Pulmonary artery endothelial cell (primary cell): ENCODE data around the gene CLN5. TPM values are rescaled to one million over a fixed set of nuclear protein-coding genes. Genes with fewer than 3 reads are reported as not detected.
"Not testable (repeated sequence)": the region's sequence is repeated elsewhere in the genome, so short reads cannot be mapped to it uniquely, and the experiment has no call there.

Experiments
- DNase-seq: peaks from one replicate; pipeline ENCODE4 v3.0.0-alpha.2; 2011; ENCODE audit warnings: low read depth, low spot score
- total RNA-seq: library from RNA; depleted of rRNA; stranded (reverse); fragments of >200 nt; gene quantifications from 2 replicates; pipeline ENCODE4 v1.2.3, GENCODE V29; 2014

CLN5 gene
- total RNA-seq, 1 donor from 2014 or later, result 27.1 TPM

DNA sequence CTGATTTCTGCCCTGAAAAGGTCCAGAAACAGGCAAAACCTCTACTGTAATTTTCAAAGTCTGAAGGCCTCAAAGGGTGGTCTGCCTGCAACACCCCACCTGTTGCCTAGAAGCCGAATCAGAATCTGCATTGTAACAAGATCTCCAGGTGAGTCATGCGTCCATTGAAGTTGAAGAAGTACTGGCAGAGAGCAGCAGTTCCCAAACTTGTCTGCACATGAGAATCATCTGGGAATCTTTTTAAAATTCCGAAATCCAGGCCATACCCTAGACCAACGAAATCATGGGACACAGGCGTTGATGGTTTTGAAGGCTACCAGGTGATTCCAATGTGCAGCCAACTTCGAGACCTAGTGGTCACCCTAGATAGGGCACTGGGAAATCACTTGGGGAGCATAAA is 16.0 kb upstream of the CLN5 start:
- DNase-seq, result no peak

DNA sequence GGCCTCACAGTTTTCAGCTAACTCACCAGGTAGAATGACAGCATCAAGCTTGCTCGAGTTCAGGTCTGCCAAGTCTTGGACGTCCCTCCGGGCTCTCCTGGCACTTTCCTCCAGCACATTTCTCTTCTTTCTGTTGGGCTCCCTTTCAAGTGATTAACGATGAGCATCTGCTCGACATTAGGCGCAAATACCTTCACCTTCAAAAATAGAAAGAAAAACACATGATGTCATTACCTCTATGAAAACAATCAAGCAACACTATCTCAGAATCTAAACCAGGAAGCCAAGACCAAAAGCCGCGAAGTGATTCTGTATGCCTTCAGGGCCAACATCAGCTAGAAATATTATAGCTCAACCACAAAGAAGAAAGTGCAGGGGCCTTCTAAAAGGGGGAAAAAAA is 15.4 kb upstream of the CLN5 start:
- no peak for DNase-seq

DNA sequence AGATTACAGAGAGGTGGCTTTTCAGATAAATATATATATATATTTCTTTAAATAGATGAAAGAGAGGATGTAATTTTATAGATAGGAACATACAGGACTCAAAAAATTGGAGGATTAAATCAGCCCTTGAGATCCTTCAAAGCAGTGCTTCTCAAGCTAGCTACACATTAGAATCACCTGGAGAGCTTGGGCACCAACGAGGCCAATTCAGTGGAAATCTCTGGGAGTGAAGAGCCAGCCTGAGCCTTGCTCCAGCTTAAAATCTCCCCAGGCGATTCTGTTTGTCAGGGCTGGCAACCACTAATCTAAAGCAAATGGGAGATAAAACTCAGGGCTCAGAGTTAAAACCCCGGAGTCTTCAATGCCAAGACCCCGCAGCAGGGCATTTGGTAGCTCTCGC is 15.0 kb upstream of the CLN5 start:
- no peak for DNase-seq

DNA sequence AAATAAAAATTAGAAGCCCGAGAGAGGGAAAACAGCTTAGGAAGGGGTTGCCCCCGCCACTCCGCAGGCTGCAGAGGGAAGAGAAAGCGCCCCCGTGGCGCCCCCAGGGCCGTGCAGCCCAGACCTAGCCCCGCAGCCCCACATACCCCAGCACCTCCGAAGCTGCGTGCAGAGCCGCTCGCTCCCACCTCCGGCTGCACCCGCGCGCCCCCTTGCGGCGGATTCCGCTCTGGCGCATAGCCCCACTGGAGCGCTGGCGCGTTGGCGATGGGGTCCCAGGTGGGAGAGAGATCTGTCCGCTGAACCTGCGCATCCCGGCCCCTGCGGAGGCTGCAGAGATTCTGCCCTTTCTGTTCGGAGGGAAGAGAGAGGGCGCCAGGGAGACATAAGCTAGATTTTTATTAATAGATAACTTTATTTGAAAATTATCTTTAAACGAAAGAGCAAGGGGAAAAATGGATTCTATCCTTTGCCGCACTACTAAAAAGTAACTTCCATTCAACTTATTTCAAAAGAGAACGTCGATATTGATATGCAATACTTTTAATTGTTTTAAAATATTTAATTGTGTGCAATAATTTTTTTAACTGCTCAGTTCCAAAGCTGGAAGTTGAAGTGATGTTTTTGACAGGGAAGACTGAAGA is 11.7 kb upstream of the CLN5 start:
- no peak for DNase-seq

DNA sequence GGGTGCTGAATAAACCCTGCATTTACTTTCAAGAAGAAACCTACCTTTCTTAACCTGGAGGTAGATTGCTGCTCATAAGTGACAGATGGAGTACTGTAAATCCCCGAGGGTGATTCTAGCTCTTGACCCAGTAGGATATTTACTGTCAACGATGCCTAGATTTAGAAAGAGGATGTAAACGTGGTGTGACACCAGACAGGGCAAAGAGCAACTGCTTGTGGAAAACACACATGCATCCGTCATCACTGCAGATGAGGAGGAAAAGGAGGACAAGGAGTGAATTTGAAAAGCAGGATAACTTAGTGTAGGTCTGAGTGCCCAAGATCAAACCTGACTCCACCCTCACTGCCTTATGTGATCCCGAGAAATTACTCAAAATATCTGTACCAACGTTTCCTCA is 9.8 kb upstream of the CLN5 start:
- DNase-seq, result no peak

DNA sequence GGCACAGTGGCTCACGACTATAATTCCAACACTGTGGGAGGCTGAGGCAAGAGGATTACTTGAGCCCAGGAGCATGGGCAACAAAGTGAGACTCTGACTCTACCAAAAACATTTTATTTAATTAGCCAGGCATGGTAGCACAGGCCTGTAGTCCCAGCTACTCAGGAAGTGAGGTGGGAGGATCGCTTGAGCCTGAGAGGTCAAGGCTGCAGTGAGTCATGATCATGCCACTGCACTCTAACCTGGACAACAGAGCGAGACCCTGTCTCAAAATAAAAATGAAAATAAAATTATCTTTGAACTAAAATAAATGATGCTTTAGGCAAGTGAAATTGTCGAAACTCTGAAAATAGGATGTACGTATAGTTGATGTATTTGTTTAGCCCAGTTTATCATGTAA is 8.2 kb upstream of the CLN5 start:
- DNase-seq, result no peak

DNA sequence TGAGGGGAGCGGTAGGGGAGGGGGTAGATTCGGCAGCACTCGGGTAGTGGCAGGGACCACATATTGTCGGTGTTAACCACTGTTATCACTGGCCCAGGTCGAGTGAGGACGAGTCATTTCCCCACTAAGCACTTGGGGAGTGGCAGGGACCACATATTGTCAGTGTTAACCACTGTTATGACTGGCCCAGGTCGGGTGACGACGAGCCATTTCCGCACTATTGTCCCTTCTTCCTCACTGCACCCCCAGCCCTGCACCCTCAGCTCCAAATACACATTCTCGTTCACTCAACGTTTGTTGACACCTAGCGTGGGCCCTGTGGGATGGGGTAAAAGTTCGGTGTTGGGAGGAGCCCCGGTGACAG is 467 bp upstream of the CLN5 start:
- DNase-seq, result no peak

DNA sequence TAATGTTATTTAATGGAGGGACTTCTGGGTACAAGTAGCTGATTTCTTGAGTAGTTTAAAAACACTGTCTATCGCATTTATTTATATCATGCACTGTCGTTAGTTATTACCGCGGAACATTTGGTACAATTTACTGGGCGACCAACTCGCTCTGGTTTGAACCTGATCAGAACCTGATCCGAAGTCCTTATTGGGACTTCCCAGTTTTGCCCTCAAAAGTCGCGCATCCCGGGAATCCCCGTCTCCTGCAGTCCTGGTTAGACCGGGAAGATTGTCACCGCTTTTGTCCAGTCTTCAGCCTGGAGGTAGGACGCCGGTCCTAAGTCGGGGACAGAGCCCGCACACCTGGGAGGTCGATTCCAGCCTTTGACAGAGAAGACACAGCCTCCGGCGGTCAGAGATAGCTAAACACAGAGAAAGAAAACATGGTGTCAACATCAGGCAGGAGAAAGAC is 694 bp downstream of the CLN5 start:
- DNase-seq, result no peak

DNA sequence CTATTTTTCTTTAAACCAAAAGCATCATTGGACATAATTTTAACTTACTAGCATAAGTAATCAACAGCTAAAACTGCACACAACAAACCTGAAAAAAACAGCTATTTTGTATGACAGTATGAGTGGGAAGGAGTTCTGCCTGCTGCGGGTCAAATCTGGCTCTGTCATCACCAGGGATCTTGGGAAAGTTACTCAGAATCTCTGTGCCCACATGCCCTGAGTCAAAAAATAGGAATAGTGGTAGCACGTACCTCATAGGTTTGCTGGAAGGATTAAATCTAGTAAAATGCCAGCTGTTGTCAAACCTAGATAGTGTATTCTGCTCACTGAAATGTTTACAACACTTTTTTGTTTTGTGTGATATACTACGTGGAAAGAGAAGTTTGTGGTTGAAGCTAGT is 1.1 kb downstream of the CLN5 start:
- no peak for DNase-seq

DNA sequence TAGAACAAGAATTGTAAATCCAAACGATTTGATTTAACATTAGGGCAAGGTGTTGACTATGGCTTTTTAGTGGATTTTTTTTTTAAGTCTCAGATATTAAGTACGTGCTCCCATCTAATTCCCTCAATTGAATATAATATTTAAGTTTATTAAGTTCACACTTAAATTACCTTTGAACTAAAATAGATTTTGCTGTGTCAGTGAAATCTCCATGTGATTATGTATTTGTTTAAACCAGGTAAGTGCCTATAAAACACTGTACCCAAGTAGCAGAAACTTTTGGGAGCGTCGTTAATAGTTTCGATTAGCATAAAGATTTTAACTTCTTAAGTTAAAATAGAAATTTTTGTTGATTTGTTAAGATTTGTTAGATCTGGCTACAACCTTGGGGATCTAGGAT is 1.6 kb downstream of the CLN5 start:
- DNase-seq, result no peak

DNA sequence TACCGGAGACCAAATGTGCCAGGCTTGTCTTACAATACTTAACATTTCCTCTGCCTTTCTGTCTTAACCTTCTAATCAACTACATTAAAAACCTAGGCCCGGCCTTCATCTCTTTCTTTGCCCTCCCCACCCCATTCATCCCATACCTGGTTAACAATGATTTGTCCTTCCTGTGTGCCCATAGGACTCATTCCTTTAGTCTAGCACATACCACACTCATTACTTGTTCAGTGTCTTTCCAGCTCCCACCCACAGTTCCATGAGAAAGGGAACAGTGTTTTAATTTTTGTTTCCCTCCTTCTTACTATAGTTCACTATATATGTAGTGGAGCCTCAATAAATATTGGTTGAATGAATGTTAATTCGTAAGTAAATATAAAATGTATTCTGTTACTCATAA is 2.4 kb downstream of the CLN5 start:
- DNase-seq, result no peak

DNA sequence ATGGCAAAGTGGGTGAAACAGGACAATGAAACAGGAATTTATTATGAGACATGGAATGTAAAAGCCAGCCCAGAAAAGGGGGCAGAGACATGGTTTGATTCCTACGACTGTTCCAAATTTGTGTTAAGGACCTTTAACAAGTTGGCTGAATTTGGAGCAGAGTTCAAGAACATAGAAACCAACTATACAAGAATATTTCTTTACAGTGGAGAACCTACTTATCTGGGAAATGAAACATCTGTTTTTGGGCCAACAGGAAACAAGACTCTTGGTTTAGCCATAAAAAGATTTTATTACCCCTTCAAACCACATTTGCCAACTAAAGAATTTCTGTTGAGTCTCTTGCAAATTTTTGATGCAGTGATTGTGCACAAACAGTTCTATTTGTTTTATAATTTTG is 8.6 kb downstream of the CLN5 start:
- no peak for DNase-seq

DNA sequence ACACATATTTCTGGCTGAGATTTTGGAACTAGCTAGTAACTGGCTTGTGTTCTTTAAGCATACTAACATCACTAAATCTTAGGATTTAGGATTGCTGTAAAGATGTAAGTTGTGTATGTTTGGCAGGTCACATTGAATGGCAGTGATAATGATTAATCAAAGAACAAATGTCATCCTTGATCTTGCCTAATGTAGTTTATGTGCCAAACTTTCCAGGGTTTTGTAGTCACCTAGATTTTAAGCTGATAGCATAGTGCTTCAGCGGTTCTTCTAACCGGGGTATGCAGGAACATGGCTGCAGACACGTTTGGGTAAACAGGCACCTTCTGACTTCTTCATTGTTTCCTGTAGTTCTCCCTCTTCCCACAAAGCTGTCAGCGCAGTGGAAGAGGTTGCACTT is 9.7 kb downstream of the CLN5 start:
- DNase-seq, result no peak

DNA sequence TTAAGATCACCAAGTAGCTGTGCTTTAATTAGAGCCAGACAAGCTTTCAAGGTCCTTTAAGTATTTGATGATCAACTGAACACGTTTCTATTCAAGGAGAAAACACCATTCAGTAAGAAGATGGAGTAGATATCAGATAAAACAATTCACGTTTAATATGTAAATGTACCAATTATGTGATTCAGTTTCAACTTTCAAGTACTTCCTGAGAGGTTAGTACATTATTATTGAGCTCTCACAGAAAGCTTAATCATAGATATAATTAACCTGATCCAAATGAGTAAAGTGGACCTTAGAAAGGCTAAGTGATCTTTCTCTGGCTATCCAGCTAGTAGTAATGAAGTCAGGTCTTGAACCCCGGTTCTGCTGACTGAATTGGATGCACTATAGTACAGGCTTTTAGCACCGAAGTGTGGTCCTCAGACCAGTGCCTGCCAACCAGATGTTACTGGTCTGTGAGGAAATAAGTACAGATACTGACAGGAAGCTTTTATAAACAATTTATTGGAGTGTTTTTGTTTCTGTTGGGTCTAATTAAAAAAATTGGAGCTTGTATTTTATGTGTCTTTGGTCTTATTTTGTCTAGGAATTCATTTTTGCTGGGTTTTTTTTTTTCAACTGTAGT is 10.2 kb downstream of the CLN5 start:
- DNase-seq, result no peak

DNA sequence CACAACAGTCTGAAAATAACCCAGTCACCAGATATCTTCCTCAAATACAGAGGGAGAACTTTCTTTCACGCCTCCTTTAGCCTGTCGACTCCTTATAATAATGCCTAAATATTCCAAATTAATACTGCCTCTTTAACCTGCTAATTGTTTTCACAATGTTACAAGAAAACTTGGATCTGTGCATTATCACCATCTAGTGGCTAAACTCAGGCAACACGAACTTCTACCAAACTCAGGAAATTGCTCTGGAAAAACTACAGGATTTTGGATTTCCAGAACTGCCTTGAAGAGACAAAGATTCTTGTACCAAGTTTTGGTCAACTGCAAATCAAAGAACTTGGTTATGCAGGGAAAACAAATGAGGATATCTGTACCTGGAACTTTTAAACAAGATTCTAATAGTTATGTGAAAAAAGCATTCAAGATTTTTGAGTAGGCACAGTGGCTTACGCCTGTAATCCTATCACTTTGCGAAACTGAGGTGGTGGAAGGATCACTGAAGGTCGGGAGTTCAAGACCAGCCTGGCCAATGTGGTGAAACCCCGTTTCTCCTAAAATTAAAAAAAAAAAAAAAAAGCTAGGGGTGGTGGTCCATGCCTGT is 10.8 kb downstream of the CLN5 start:
- no peak for DNase-seq

DNA sequence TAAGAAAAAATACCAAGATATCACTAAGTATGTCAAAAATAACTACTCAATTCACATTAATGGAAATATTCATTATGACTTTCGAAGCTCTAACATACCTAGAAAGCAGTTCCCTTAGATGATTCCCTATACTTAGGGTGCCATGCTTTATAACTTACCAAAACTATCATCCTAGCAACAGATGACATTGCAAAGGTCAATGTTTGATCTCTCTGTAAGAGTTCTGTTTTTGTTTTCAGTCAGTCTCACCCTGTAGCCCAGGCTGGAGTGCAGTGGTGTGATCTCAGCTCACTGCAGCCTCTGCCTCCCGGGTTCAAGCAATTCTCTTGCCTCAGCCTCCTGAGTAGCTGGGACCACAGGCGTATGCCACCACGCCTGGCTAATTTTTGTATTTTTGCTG is 16.5 kb downstream of the CLN5 start:
- not testable (repeated sequence) for DNase-seq

DNA sequence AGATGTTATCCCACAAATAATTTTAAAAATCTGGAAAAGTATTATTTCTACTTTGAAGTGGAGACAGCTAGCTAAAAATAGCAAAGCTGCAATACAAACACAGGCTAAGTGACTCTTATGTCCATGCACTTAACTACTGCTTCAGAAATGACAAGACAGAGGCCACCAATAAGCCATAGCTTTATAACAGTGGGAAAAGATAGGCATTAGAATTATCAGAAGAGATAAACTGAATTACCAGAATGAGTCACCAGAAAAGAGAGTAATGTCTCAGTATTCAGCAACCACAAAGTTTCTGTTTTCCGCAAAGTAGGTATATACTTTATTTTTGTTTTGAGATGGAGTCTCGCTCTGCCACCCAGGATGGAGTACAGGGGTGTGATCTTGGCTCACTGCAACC is 17.1 kb downstream of the CLN5 start:
- no peak for DNase-seq

DNA sequence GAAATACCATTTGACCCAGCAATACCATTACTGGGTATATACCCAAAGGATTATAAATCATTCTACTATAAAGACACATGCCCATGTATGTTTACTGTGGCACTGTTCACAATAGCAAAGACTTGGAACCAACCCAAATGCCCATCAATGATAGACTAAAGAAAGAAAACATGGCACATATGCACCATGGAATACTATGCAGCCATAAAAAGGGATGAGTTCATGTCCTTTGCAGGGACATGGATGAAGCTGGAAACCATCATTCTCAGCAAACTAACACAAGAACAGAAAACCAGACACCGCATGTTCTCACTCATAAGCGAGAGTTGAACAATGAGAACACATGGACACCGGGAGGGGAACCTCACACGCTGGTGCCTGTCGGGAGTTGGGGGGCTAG is 17.8 kb downstream of the CLN5 start:
- DNase-seq, result not testable (repeated sequence)

DNA sequence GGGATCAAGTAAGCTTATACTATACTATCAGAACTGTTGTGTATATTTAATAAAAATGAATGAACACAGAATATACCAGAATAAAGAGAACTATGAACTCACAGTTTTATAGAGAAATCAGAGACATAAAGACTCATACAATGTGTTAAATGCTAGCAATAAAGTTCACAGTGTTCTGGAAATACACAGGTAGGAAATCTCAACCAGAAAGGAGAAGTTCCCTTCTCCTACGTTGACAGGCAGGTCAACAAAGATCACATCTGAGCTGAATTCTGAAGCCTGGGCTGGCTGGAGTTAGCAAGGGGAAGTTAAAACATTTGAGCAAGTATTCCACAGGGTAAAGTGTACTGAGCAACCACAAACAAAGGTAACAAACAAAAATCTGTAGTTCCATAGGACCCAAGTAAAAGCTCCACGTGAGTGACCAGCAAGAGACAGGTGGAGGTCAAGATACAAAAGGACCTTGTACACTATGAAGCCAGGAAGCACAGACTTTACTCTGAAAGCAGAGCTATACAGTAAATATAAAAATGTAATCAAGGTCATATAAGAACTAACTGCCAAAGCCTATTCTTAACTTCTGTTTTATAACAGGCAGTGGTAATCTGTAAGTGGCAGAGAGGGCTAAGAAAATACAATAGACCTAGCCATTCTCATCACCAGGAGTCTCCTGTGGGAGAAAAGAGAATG is 22.1 kb downstream of the CLN5 start:
- no peak for DNase-seq

DNA sequence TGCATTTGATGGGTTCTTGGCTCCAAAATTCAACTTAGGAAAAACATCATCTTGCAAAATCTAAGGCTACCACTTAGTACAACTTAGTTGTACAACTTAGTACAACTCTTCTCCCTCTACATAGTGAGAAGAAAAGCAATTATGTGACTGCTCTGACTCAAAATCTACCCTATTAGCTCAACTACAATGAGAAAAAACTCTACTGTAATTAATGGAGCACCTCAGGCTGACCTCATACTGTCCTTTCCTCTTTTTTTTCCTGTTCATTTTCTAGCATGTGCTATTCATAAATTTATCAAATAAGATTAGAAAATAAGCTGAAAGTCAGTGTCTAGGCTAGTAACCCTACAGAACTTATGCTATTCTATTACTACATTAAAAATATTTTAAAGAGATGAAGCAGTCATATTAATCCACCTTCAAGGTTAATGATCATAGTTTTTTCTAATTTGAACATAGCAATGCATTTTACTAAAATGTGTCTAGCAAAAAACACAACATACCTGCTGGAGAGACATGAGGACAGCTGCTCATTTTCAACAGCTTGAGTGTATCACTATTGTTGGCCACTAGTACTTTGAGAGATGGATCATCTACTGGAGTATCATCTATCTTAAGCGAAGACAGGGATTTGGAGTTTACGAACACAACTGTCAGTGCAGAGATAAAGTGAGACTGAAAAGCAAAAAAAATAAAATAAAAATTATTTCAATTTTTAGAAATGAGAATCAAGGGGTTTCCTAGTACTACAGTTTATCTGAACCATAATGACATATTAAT is 23.2 kb downstream of the CLN5 start:
- DNase-seq, result no peak

DNA sequence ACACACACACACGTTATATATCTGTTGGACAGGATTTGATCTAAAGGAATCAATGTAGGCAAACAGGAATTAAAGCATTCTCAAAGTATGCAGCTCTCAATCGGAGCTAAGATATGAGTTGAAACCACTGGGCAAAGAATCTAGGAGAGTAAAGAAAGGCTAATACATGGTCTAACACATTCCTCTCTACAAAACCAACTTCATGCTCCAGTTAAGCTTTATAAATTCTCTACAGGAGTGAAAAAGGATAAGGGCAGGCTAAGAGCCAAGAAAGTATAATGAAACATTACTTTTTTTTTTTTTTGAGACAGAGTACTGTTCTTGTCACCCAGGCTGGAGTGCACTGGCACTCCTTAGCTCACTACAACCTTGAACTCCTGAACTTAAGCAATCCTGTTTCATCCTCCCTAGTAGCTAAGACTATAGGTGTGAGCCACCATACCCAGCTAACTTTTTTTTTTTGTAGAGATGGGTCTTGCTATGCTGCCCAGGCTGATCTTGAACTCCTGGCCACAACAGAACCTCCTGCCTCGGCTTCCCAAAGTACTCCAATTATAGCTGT is 24.5 kb downstream of the CLN5 start:
- DNase-seq, result no peak
